ENCODE results near the gene UNC93A.

Gene UNC93A

GRCh38 chr6:167293088-167293589 is 2.0 kb downstream of the UNC93A start:
- DNase-seq (ENCODE audit: low spot score) = no peak

GRCh38 chr6:167293590-167294091 is 2.5 kb downstream of the UNC93A start:
- no peak for DNase-seq (ENCODE audit: low spot score)

- DNase-seq (ENCODE audit: low spot score) = no peak
Measured at GRCh38 chr6:167294241-167294640, 3.1 kb downstream of the UNC93A start.

GRCh38 chr6:167294651-167295494 is 3.8 kb downstream of the UNC93A start:
- no peak for DNase-seq (ENCODE audit: low spot score)

- no peak for DNase-seq (ENCODE audit: low spot score)
Measured at GRCh38 chr6:167295495-167296292, 4.6 kb downstream of the UNC93A start.

- no peak for DNase-seq (ENCODE audit: low spot score)
Measured at GRCh38 chr6:167296293-167296690, 5.2 kb downstream of the UNC93A start.

- no peak for DNase-seq (ENCODE audit: low spot score)
Measured at GRCh38 chr6:167296902-167297301, 5.8 kb downstream of the UNC93A start.

- no peak for DNase-seq (ENCODE audit: low spot score)
Measured at GRCh38 chr6:167298127-167298526, 7.0 kb downstream of the UNC93A start.

- no peak for DNase-seq (ENCODE audit: low spot score)
Measured at GRCh38 chr6:167299641-167300308, 8.7 kb downstream of the UNC93A start.

GRCh38 chr6:167300902-167301777 is 10.0 kb downstream of the UNC93A start:
- no peak for DNase-seq (ENCODE audit: low spot score)

GRCh38 chr6:167302074-167302473 is 11.0 kb downstream of the UNC93A start:
- DNase-seq (ENCODE audit: low spot score) = no peak

- no peak for DNase-seq (ENCODE audit: low spot score)
Measured at GRCh38 chr6:167302796-167303195, 11.7 kb downstream of the UNC93A start.

GRCh38 chr6:167303675-167304625 is 12.8 kb downstream of the UNC93A start:
- no peak for DNase-seq (ENCODE audit: low spot score)

GRCh38 chr6:167304912-167305311 is 13.8 kb downstream of the UNC93A start:
- DNase-seq (ENCODE audit: low spot score) = no peak

- no peak for DNase-seq (ENCODE audit: low spot score)
Measured at GRCh38 chr6:167305796-167306195, 14.7 kb downstream of the UNC93A start.

GRCh38 chr6:167306401-167306998 is 15.4 kb downstream of the UNC93A start:
- DNase-seq (ENCODE audit: low spot score) = no peak

GRCh38 chr6:167307342-167307955 is 16.3 kb downstream of the UNC93A start:
- DNase-seq (ENCODE audit: low spot score) = no peak

GRCh38 chr6:167308207-167308606 is 17.1 kb downstream of the UNC93A start:
- no peak for DNase-seq (ENCODE audit: low spot score)

Measured in left forelimb (tissue), 1 donor.